Measurements from ENCODE around the gene CDK12. TPM values are rescaled to one million over a fixed set of nuclear protein-coding genes. Genes with fewer than 3 reads are reported as not detected.
A peak's percentile ranks its signal among the peaks of the same experiment; 100 is the strongest.

CDK12 gene
- total and polyA plus RNA-seq, 9 of the 15 experiments (the other 6 are each of a cell fraction or from before 2014, with no cell fraction given) = 3.4 to 65.6 (median 36.8) TPM

DNA sequence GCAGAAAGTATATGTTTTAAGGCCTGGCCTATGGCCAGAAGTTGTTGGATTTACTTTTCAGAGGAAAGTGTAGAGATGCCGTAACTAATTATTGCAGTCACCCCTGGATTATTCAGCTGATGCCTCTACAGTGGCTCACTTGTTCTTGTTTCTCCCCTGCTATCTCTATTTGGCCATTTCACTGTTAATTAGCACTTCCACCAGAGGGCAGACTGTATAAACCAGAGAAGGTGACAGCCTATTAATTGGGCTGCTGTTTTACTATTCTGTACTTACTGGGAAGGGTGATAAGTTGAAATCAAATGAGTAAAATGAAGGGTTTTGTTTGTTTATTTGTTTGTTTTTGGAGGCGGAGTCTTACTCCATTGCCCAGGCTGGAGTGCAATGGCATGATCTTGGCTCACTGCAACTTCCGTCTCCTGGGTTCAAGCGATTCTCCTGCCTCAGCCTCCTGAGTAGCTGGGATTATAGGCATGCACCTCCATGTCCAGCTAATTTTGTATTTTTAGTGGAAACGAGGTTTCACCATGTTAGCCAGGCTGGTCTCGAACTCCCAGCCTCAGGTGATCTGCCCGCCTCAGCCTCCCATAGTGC lies 66.0 kb downstream of the CDK12 start (continued):
- TF ChIP-seq, protein P1, sequence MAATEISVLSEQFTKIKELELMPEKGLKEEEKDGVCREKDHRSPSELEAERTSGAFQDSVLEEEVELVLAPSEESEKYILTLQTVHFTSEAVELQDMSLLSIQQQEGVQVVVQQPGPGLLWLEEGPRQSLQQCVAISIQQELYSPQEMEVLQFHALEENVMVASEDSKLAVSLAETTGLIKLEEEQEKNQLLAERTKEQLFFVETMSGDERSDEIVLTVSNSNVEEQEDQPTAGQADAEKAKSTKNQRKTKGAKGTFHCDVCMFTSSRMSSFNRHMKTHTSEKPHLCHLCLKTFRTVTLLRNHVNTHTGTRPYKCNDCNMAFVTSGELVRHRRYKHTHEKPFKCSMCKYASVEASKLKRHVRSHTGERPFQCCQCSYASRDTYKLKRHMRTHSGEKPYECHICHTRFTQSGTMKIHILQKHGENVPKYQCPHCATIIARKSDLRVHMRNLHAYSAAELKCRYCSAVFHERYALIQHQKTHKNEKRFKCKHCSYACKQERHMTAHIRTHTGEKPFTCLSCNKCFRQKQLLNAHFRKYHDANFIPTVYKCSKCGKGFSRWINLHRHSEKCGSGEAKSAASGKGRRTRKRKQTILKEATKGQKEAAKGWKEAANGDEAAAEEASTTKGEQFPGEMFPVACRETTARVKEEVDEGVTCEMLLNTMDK (IDR thresholded peaks at IDR 0.05; ENCODE audit: borderline replicate concordance, insufficient read depth, low read depth, low read length, poor library complexity, severe bottlenecking) = peak; percentile 53
- TF ChIP-seq, protein P2, sequence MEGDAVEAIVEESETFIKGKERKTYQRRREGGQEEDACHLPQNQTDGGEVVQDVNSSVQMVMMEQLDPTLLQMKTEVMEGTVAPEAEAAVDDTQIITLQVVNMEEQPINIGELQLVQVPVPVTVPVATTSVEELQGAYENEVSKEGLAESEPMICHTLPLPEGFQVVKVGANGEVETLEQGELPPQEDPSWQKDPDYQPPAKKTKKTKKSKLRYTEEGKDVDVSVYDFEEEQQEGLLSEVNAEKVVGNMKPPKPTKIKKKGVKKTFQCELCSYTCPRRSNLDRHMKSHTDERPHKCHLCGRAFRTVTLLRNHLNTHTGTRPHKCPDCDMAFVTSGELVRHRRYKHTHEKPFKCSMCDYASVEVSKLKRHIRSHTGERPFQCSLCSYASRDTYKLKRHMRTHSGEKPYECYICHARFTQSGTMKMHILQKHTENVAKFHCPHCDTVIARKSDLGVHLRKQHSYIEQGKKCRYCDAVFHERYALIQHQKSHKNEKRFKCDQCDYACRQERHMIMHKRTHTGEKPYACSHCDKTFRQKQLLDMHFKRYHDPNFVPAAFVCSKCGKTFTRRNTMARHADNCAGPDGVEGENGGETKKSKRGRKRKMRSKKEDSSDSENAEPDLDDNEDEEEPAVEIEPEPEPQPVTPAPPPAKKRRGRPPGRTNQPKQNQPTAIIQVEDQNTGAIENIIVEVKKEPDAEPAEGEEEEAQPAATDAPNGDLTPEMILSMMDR (IDR thresholded peaks at IDR 0.05 in 2 of 3, conservative IDR thresholded peaks at IDR 0.05 in 1 of 3; ENCODE audit: insufficient read depth in 2 of 3, low read depth in 1 of 3, low read length in 3 of 3) = peak; percentile 52 to 68 (median 58); a peak in 4 of 6 replicates
- no peak for TF ChIP-seq NONO (IDR thresholded peaks at IDR 0.05; ENCODE audit: low read depth in 2 of 2, low read length in 1 of 2)
- TF ChIP-seq ARID1B (IDR thresholded peaks at IDR 0.05) = 0 out of 2 replicates have a peak, but pooled peaks have one; percentile 6
- TF ChIP-seq IRF2 (CRISPR knock-in tag; IDR thresholded peaks at IDR 0.05) = no peak
- no peak for TF ChIP-seq STAT5A (IDR thresholded peaks at IDR 0.05; ENCODE audit: borderline replicate concordance, low read length)
- peak; percentile 61; the same call in 1 of the 2 replicates for TF ChIP-seq SMARCA5 (IDR thresholded peaks at IDR 0.05)
- no peak for TF ChIP-seq ZNF224 (CRISPR knock-in tag; IDR thresholded peaks at IDR 0.05)
- peak; percentile 71; the same call in 1 of the 2 replicates for TF ChIP-seq ZZZ3 (IDR thresholded peaks at IDR 0.05)
- TF ChIP-seq ELF4 (CRISPR knock-in tag; IDR thresholded peaks at IDR 0.05) = 0 out of 2 replicates have a peak, but pooled peaks have one; percentile 6

All from K562 (cell line).